GM18951 (cell line): Measurements from ENCODE around the gene GATB.

Experiments
- POLR2A ChIP-seq: IDR thresholded peaks from 4 replicates; pipeline ENCODE4 v1.6.1; 2011; ENCODE audit warnings: mild to moderate bottlenecking; ENCODE audit not compliant: insufficient read length, insufficient read depth; ENCODE audit errors: extremely low read depth
- in situ Hi-C: fragments of 300-500 bp; cut with MboI; formaldehyde crosslinking; loops from one replicate; pipeline ENCODE4 v1.12.0; 2022; ENCODE audit warnings: low sequenced_read_pairs, mixed read lengths, inconsistent platforms; ENCODE audit not compliant: unreplicated experiment

Gene GATB

DNA sequence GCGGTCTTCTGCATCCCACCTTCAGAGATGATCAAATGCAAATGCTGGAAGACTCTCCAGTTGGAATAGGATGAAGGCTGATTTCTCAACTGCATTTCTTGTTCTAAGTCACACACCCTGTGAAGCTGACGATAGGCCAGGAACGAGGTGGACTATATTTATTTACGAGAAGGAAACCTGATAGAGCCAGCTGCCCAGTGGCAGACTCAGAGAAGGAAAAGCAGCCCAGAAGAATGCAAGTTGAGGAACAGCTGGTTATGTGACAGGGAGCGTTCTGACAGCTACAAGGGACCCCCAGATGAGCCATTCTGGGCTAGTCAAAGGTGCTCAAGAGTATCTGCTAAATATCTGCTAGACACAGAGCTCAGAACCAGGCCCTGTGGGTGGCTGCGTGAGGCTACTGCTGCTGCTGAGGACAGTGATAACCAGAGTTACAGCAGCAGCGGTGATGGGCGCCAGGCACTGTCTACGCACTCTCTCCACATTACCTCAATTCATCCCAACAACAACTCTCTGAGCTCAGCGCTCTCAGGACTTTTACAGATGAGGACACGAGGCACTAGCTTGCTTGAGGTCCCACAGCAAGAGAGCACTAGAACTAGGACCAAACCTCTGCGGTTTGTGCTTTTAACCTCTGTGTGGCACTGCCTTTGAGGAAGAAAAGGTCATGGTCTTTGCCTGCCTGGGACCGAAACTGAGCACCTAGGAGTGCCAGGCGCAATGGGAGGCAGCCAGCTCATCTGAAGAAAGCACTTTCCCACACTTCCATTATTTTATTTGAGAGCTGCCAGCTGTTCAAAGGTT is 69.0 kb downstream of the GATB start:
- TF ChIP-seq POLR2A: no peak
- in situ Hi-C loops: no loop called here

DNA sequence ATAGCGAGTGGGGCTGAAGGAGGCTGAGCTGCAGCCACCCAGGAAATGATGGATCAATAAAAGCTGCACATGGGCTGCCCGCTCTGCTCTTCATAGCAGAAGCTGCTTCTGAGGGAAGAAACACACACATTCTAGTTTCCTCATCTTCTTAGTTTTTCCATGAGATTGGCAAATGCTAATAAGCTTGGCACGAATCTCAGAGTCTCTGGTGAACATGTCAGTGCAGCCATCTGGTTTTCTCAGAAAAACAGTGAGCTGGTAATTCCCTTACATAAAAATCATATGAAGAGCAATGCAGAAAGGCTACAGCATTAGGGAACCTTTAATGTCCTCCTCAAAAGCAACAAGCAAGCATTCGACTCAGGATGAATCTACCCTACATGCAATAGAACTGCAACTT is 69.9 kb downstream of the GATB start:
- in situ Hi-C loops: no loop called here

DNA sequence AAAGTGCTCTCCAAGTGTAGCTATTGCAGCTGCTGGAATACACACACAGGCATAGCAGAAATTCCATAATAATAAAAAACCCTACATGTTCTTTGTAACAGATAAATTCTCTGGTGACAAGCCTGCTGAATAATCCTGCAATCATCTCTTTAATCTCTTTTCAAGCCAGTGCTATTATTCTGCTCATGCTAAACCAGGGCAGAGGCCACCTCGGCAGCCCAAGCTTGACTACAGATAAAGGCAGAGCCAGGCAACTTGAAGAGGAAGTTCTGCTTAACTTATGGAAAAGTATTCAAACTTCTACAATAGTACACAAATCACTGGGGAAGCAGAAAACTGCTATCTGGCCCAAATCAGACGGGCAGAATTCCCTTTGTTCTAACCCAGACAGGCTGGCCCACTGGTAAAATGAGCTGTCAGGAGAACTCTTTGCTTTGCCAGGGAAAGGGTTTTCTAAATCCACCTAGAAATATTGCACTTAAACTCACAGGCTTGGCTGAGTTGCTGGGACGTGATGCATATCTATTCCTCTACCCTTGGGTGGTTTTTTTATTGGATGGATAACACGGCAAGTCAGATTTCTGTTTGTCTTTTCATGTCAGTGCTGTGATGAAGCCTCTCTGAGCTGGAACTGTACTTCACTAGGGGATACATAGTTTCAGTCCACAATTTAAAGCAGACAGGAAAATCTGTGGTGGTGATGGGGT is 70.5 kb downstream of the GATB start:
- in situ Hi-C loops: no loop called here

More for the DNA sequence above, 69.9 kb downstream of the GATB start:
- TF ChIP-seq POLR2A: no peak

DNA sequence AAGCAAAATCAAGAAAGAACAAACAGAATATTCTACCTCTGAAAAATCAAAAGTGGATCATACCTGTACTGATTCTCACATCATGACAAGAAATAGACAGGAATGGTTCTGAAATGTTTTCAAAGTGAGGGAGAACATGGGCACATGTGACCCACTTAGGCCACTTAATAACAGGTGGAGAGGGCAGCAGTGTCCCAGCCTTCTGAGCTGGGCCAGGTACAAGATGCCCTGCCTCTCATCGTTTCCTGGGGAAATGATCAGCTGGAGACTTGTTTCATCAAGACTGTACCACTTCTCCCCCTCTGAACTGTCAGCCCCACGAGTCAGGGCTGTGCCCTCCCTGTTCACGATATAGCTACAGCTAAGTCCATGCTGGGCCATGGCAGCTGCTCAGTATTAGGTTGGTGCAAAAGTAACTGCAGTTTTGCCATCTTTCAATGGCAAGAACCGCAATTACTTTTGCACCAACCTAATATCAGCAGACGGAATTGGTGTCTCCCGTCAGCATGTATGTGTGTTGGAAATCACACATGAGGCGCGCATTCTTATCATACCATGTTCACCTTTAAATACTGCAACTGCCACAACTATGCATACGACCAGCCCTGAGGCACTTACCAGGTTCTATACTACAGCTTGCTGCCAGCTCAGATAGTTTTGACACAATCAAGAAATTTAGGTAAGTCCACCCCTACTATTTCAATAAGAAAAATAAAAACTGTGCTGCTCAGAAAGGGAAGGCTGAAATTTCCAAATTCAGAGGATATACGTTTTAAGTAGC is 71.4 kb downstream of the GATB start:
- no peak for TF ChIP-seq POLR2A
- in situ Hi-C loops: no loop called here

More for the DNA sequence above, 70.5 kb downstream of the GATB start:
- TF ChIP-seq POLR2A: no peak

DNA sequence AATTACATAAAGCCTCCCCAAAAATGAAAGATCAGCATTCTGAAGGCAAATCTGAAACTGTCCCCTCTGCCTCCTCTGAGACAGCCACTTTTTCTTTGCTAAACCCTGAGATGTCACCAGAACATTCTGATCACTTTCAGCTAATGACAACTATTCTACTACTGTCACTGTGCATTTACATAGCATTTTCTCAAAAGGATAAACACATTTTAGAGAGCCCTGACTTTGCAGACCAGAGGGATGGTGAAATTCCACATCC is 72.1 kb downstream of the GATB start:
- TF ChIP-seq POLR2A: no peak
- in situ Hi-C loops: no loop called here

DNA sequence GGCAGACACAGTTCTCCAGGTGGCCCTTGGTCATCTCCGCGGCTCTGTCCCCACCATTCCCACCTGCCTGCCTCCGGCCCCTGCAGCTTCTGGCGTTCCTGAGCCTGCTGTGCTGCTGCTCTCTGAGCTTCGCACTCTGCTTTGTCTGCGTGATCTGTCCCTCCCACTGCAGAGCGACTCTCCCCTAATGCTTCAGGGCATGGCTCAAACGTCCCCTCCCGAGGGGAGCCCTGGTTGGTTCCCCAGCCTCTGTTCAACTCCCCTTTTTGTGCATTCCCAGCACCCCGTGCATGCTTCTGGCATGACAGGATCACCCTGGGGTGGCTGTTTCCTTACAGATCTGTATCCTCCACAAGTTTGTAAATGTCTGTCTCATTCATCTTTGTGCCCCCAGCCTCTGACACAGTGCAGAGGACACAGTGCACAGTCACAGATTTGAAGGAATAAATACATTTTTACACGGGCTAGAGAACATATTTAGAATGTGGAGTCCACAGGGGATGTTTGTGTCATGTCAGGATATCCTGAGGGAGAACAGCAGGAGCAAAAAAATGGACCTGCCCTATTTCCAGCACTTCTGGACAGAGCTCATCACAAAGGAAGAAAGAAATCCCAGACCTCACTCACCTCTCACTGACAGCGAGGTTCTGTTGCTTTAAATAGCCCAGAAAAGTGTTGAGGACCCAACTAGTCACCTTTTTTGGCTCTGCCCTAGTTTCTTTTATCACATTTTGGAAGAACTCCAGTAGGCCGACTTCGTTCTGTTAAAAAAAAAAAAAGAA is 72.6 kb downstream of the GATB start:
- in situ Hi-C loops: no loop called here
- no peak for TF ChIP-seq POLR2A

DNA sequence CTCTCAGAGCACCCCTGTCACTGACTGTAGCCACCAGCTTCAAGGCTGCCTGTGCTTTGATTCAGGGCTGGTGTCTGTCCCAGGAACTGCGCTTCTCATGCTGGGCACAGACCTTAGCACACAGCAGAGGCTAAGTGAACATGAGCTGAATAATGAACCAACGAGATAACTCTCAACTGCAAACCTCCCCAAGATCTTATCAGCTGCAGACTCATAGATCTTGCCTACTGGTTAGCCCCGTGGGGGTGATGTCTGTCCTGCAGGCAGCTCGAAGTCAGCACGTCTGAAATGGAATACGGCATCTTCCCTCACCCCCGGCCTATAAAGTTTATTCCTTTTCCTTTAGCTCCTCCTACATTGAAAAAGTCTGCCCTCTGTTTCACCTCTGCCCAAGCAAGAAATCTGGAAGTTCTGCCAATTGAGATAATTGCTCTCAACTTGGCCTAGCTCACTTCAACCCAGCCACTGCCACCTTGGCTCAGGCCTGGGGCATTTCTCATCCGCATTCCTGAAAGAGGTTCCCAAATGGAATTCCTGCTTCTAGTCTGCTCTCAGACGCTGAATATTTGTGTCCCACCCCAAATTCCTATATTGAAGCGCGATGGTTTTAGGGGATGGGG is 73.7 kb downstream of the GATB start:
- TF ChIP-seq POLR2A: no peak
- in situ Hi-C loops: no loop called here

DNA sequence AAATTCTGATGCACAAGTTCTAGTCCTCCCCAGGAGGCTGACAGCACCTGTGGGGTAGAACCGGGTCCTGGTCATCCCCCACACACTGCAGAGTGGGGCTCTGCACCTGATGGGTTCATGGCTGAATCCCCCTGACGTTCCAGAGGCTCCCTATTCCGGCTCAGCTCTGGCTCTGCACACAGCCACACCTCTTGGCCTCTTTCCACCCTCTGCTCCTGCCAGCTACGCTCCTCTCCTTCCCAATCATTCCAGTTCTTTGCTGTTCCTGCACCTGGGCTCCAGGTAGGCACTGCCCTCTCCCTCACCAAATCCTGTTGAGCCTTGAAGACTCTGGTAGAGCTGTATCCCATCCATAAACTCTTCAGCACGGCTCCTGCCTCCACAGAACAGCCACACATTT is 75.5 kb downstream of the GATB start:
- no peak for TF ChIP-seq POLR2A
- in situ Hi-C loops: no loop called here

DNA sequence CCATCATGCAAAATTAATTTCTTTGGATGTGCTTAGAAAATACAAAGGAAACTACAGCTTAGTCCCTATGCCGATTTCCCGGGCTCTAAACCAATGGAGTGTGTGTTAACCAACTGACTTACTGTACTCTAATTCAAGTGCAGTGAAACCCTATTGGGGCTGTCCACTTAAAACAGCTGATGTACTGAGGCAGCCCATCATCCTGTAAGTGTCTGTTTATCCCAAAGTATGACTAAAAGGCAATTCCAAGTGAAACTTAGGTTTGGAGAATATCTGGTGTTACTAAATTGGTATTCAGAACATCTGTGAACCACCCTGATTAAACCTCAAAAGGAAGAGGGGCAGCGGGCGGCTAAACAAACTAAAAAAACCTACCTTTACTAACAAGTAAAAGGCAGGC is 79.7 kb downstream of the GATB start:
- TF ChIP-seq POLR2A: no peak
- in situ Hi-C loops: no loop called here

DNA sequence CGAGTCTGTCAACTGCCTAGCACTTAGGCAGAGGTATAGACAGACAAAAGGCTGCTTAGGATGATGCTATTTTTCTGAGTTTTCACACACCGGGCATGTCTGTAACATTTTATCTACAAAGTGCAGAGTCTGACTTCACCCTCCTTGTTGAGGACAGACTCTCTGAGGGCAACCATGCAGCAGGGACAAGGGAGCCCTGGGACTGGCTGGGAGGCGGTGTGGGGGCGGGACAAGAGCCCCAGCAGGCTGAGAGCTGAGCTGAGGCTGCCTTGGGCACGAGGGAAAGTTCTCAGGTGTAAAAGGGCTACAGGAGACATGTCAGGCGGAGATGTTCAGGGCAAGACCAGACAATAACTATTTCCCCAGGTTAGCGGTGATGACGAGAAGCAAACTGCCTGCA is 81.6 kb downstream of the GATB start:
- in situ Hi-C loops: no loop called here
- TF ChIP-seq POLR2A: no peak

DNA sequence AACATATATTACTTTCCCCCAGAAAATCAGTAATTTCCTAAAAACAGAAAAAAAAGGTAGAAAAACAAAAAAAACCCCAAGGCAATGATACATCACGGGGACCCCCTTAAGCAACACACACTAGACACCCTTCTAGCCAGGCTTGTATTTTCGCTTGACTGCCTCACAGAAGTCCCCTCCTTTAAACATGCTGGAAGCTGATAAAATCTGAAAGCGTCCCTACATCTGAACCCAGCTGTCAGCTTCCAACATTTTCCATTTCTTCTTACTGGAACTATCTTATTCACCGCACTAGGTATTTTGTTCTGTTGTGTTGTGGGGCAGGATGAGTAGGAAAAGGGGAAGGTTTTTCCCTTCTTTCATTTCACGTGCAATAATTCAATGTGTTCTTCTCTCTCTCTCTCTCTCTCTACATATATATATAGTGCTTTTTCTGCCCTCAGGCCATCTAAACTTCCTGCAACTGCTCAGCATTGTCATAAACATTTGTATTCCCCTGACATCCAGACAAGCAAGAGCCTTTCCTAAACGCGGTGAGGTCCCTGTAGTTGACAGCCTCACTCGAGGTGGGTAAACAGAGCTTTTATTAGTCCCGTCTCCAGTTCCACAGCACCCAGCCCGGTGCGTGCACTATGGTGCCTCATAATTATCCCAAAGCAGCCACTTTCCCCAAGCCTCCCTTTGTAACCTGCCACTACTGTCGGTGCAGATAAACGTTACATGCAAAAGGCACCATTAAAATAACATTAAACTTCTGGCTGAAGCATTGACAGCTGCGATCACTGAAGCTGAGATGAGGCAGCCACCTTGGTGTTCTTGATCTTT is 82.5 kb downstream of the GATB start:
- TF ChIP-seq POLR2A: no peak
- in situ Hi-C loops: no loop called here

DNA sequence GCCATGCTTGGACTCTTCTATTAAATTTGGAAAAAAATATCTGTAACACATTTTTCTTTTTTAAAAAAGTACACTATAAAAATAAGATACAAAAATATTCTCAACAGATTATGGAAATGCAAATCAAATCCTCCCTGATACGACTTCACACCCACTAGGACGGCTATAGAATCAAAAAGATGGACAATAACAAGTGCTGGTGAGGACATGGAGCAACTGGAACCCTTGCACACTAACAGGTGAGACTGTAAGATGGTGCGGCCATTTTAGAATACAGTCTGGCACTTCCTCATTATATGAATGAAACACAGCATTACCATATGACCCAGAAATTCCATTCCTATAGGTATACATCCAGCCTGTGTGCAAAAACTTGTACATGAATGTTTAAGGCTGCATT is 83.6 kb downstream of the GATB start:
- in situ Hi-C loops: no loop called here
- TF ChIP-seq POLR2A: no peak
